ENCODE data around the gene RSL24D1. TPM values are rescaled to one million over a fixed set of nuclear protein-coding genes. Genes with fewer than 3 reads are reported as not detected.

The RSL24D1 gene
- total RNA-seq, 1 experiment from 2014 or later, result 115 TPM

DNA sequence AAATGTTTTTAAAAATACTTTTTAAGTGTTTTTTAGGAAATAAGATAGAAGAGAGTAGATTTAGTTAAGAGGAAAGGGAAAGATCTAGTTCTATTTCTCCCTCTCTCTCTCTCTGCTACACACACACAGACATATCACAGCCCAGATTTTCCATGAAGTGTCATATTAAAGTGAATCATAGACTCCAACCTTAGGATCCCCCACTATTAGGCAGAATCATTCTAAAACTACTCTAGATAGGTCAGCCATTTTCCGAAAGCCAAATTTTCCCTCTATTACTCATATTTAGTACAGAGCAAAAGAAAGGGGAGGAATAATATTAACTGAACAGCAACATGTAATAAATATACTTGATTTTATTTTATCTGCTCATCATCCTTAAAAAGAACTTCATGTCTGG is 45.1 kb upstream of the RSL24D1 start:
- peaks cover 4% of the 10 kb centered on the region; the same call in 1 of the 2 replicates for H3K4me1 Mint-ChIP-seq
- ChIA-PET POLR2A (no interaction called here), CTCF (no interaction called here)
- ATAC-seq (no peak), DNase-seq (ENCODE audit: low spot score) (no peak)
- TF ChIP-seq, protein P1, sequence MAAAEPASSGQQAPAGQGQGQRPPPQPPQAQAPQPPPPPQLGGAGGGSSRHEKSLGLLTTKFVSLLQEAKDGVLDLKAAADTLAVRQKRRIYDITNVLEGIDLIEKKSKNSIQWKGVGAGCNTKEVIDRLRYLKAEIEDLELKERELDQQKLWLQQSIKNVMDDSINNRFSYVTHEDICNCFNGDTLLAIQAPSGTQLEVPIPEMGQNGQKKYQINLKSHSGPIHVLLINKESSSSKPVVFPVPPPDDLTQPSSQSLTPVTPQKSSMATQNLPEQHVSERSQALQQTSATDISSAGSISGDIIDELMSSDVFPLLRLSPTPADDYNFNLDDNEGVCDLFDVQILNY (CRISPR knock-in tag; IDR thresholded peaks at IDR 0.05), result no peak
- TF ChIP-seq RELA (CRISPR knock-in tag; IDR thresholded peaks at IDR 0.05; ENCODE audit: borderline replicate concordance) (no peak), TEAD4 (CRISPR knock-in tag; IDR thresholded peaks at IDR 0.05) (no peak), GRHL2 (CRISPR knock-in tag; IDR thresholded peaks at IDR 0.05; ENCODE audit: insufficient replicate concordance, severe bottlenecking) (no peak)
- TF ChIP-seq, protein P2, sequence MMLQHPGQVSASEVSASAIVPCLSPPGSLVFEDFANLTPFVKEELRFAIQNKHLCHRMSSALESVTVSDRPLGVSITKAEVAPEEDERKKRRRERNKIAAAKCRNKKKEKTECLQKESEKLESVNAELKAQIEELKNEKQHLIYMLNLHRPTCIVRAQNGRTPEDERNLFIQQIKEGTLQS (CRISPR knock-in tag; conservative IDR thresholded peaks at IDR 0.05), result no peak
- TF ChIP-seq, protein P3, sequence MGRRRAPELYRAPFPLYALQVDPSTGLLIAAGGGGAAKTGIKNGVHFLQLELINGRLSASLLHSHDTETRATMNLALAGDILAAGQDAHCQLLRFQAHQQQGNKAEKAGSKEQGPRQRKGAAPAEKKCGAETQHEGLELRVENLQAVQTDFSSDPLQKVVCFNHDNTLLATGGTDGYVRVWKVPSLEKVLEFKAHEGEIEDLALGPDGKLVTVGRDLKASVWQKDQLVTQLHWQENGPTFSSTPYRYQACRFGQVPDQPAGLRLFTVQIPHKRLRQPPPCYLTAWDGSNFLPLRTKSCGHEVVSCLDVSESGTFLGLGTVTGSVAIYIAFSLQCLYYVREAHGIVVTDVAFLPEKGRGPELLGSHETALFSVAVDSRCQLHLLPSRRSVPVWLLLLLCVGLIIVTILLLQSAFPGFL (CRISPR knock-in tag; IDR thresholded peaks at IDR 0.05; ENCODE audit: borderline replicate concordance), result no peak
- TF ChIP-seq, protein P4, sequence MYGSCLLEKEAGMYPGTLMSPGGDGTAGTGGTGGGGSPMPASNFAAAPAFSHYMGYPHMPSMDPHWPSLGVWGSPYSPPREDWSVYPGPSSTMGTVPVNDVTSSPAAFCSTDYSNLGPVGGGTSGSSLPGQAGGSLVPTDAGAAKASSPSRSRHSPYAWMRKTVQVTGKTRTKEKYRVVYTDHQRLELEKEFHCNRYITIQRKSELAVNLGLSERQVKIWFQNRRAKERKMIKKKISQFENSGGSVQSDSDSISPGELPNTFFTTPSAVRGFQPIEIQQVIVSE (CRISPR knock-in tag; IDR thresholded peaks at IDR 0.05; ENCODE audit: borderline replicate concordance), result no peak
- TF ChIP-seq, protein P5, sequence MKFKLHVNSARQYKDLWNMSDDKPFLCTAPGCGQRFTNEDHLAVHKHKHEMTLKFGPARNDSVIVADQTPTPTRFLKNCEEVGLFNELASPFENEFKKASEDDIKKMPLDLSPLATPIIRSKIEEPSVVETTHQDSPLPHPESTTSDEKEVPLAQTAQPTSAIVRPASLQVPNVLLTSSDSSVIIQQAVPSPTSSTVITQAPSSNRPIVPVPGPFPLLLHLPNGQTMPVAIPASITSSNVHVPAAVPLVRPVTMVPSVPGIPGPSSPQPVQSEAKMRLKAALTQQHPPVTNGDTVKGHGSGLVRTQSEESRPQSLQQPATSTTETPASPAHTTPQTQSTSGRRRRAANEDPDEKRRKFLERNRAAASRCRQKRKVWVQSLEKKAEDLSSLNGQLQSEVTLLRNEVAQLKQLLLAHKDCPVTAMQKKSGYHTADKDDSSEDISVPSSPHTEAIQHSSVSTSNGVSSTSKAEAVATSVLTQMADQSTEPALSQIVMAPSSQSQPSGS (CRISPR knock-in tag; IDR thresholded peaks at IDR 0.05; ENCODE audit: borderline replicate concordance, low read depth), result no peak
- TF ChIP-seq, protein P6, sequence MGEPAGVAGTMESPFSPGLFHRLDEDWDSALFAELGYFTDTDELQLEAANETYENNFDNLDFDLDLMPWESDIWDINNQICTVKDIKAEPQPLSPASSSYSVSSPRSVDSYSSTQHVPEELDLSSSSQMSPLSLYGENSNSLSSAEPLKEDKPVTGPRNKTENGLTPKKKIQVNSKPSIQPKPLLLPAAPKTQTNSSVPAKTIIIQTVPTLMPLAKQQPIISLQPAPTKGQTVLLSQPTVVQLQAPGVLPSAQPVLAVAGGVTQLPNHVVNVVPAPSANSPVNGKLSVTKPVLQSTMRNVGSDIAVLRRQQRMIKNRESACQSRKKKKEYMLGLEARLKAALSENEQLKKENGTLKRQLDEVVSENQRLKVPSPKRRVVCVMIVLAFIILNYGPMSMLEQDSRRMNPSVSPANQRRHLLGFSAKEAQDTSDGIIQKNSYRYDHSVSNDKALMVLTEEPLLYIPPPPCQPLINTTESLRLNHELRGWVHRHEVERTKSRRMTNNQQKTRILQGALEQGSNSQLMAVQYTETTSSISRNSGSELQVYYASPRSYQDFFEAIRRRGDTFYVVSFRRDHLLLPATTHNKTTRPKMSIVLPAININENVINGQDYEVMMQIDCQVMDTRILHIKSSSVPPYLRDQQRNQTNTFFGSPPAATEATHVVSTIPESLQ (CRISPR knock-in tag; IDR thresholded peaks at IDR 0.05), result no peak
- H3K27me3 Mint-ChIP-seq (ENCODE audit: low read depth), result no peaks in the 10 kb centered on the region
- H3K4me3 Mint-ChIP-seq, result no peak overlapping the region
- no peak overlapping the region for H3K27ac Mint-ChIP-seq
- H3K36me3 Mint-ChIP-seq, result no peaks in the 10 kb centered on the region
- no peaks in the 10 kb centered on the region for H3K9me3 Mint-ChIP-seq

DNA sequence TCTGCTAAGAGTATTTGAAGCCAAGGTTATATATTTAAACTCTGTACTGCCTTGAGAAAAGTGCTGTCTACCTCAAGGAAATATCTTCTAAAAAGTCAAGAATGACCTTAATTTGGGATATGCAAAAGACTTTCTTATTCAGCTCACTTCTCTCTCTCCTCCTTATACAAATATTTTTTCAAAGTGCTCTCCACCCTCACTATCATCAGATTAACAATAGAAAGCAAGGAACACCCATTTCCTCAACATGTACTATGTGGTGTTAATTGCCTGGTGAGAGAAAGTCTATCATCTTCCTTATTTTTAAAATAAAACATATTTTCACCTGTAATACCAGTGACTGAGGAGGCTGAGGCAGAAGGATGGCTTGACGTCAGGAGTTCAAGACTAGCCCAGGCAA is 44.4 kb upstream of the RSL24D1 start:
- H3K27ac Mint-ChIP-seq, result no peak overlapping the region
- no peak for ATAC-seq
- TF ChIP-seq, protein P7, sequence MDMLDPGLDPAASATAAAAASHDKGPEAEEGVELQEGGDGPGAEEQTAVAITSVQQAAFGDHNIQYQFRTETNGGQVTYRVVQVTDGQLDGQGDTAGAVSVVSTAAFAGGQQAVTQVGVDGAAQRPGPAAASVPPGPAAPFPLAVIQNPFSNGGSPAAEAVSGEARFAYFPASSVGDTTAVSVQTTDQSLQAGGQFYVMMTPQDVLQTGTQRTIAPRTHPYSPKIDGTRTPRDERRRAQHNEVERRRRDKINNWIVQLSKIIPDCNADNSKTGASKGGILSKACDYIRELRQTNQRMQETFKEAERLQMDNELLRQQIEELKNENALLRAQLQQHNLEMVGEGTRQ (CRISPR knock-in tag; IDR thresholded peaks at IDR 0.05), result no peak
- TF ChIP-seq, protein P8, sequence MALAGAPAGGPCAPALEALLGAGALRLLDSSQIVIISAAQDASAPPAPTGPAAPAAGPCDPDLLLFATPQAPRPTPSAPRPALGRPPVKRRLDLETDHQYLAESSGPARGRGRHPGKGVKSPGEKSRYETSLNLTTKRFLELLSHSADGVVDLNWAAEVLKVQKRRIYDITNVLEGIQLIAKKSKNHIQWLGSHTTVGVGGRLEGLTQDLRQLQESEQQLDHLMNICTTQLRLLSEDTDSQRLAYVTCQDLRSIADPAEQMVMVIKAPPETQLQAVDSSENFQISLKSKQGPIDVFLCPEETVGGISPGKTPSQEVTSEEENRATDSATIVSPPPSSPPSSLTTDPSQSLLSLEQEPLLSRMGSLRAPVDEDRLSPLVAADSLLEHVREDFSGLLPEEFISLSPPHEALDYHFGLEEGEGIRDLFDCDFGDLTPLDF (CRISPR knock-in tag; IDR thresholded peaks at IDR 0.05), result no peak
- TF ChIP-seq HMGA2 (CRISPR knock-in tag; IDR thresholded peaks at IDR 0.05), result no peak
- TF ChIP-seq ZNF416 (CRISPR knock-in tag; IDR thresholded peaks at IDR 0.05), result no peak
- TF ChIP-seq, protein P4 (CRISPR knock-in tag; IDR thresholded peaks at IDR 0.05; ENCODE audit: borderline replicate concordance), result no peak
- TF ChIP-seq, protein P9, sequence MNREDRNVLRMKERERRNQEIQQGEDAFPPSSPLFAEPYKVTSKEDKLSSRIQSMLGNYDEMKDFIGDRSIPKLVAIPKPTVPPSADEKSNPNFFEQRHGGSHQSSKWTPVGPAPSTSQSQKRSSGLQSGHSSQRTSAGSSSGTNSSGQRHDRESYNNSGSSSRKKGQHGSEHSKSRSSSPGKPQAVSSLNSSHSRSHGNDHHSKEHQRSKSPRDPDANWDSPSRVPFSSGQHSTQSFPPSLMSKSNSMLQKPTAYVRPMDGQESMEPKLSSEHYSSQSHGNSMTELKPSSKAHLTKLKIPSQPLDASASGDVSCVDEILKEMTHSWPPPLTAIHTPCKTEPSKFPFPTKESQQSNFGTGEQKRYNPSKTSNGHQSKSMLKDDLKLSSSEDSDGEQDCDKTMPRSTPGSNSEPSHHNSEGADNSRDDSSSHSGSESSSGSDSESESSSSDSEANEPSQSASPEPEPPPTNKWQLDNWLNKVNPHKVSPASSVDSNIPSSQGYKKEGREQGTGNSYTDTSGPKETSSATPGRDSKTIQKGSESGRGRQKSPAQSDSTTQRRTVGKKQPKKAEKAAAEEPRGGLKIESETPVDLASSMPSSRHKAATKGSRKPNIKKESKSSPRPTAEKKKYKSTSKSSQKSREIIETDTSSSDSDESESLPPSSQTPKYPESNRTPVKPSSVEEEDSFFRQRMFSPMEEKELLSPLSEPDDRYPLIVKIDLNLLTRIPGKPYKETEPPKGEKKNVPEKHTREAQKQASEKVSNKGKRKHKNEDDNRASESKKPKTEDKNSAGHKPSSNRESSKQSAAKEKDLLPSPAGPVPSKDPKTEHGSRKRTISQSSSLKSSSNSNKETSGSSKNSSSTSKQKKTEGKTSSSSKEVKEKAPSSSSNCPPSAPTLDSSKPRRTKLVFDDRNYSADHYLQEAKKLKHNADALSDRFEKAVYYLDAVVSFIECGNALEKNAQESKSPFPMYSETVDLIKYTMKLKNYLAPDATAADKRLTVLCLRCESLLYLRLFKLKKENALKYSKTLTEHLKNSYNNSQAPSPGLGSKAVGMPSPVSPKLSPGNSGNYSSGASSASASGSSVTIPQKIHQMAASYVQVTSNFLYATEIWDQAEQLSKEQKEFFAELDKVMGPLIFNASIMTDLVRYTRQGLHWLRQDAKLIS (CRISPR knock-in tag; IDR thresholded peaks at IDR 0.05; ENCODE audit: borderline replicate concordance), result no peak
- TF ChIP-seq PRRX2 (CRISPR knock-in tag; IDR thresholded peaks at IDR 0.05), result no peak
- TF ChIP-seq, protein P10, sequence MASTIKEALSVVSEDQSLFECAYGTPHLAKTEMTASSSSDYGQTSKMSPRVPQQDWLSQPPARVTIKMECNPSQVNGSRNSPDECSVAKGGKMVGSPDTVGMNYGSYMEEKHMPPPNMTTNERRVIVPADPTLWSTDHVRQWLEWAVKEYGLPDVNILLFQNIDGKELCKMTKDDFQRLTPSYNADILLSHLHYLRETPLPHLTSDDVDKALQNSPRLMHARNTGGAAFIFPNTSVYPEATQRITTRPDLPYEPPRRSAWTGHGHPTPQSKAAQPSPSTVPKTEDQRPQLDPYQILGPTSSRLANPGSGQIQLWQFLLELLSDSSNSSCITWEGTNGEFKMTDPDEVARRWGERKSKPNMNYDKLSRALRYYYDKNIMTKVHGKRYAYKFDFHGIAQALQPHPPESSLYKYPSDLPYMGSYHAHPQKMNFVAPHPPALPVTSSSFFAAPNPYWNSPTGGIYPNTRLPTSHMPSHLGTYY (CRISPR knock-in tag; IDR thresholded peaks at IDR 0.05), result no peak
- no peak for TF ChIP-seq IRF2 (CRISPR knock-in tag; IDR thresholded peaks at IDR 0.05; ENCODE audit: borderline replicate concordance, low read depth)
- no peak for TF ChIP-seq ZNF219 (CRISPR knock-in tag; IDR thresholded peaks at IDR 0.05; ENCODE audit: borderline replicate concordance)
- no peak for TF ChIP-seq ZNF671 (CRISPR knock-in tag; IDR thresholded peaks at IDR 0.05)
- no peak for TF ChIP-seq SP1 (CRISPR knock-in tag; conservative IDR thresholded peaks at IDR 0.05)

More for the DNA sequence above, 44.4 kb upstream of the RSL24D1 start:
- Mint-ChIP-seq H3K4me1 (peaks cover 4% of the 10 kb centered on the region; the same call in 1 of the 2 replicates), H3K4me3 (no peak overlapping the region), H3K36me3 (no peaks in the 10 kb centered on the region), H3K9me3 (no peaks in the 10 kb centered on the region), H3K27me3 (ENCODE audit: low read depth) (no peaks in the 10 kb centered on the region)
- ChIA-PET POLR2A (no interaction called here), CTCF (no interaction called here)
- no peak for DNase-seq (ENCODE audit: low spot score)

All from WTC11 (cell line).